Gastroesophageal sphincter (tissue), 4 donors: ENCODE results near the gene LIAS. TPM values are rescaled to one million over a fixed set of nuclear protein-coding genes. Genes with fewer than 3 reads are reported as not detected.

Experiments
- ATAC-seq: fragments of 150-250 bp; one replicate; pipeline ENCODE4 v1.9.1; 2016; ENCODE audit warnings: mild to moderate bottlenecking, moderate library complexity
- H3K27ac ChIP-seq, 4 donors: fragments of 200-600 bp; sonication (generic) in 3 of 4; 1 replicate in 3 of 4; 2 replicates in 1 of 4; pipeline ENCODE4 v1.5.1; 2016 to 2019
- H3K27me3 ChIP-seq: fragments of 200-600 bp; sonication (generic); one replicate; pipeline ENCODE4 v1.5.1; 2019
- H3K36me3 ChIP-seq, 2 donors: fragments of 200-600 bp; sonication (generic); one replicate each; pipeline ENCODE4 v1.5.1; 2019; ENCODE audit warnings: control low read depth in 1 of 2
- H3K4me1 ChIP-seq, 3 donors: fragments of 200-600 bp; sonication (generic); 1 replicate in 2 of 3; 2 replicates in 1 of 3; pipeline ENCODE4 v1.5.1; 2016 to 2019; ENCODE audit warnings: control low read depth in 2 of 3
- H3K4me3 ChIP-seq, 2 donors: fragments of 200-600 bp; sonication (generic); one replicate each; pipeline ENCODE4 v1.5.1; 2019; ENCODE audit warnings: mild to moderate bottlenecking in 1 of 2, moderate library complexity in 1 of 2
- H3K9me3 ChIP-seq, 3 donors: fragments of 200-600 bp; sonication (generic); one replicate each; pipeline ENCODE4 v1.5.1; 2017 to 2019; ENCODE audit warnings: control low read depth in 2 of 3
- CTCF ChIP-seq, 4 experiments: fragments of 200-600 bp in 2 of 4; fragments of 450-650 bp in 2 of 4; sonication (generic) in 1 of 4; IDR thresholded peaks; one replicate each; pipeline ENCODE4 v1.5.1; 2017 to 2019; ENCODE audit warnings: antibody characterized with exemption in 4 of 4, mild to moderate bottlenecking in 2 of 4, moderate library complexity in 2 of 4
- EP300 ChIP-seq: sonication (generic); formaldehyde crosslinking; IDR thresholded peaks from one replicate; pipeline ENCODE4 v1.6.1; 2017; ENCODE audit warnings: antibody characterized with exemption, mild to moderate bottlenecking
- POLR2A ChIP-seq, 2 donors: fragments of 450-650 bp; IDR thresholded peaks; one replicate each; pipeline ENCODE4 v1.6.1; 2017; ENCODE audit warnings: antibody characterized with exemption in 2 of 2, mild to moderate bottlenecking in 2 of 2, moderate library complexity in 1 of 2
- POLR2AphosphoS5 ChIP-seq: sonication (generic); formaldehyde crosslinking; IDR thresholded peaks from one replicate; pipeline ENCODE4 v1.6.1; 2017; ENCODE audit warnings: antibody characterized with exemption
- WGBS, 2 donors: methylation state at CpG; one replicate each; pipeline ENCODE4 v1.1.5; 2018; ENCODE audit warnings: low coverage in 1 of 2; 5-methylcytosine and 5-hydroxymethylcytosine counted together
- total RNA-seq, 4 donors: library from RNA; depleted of rRNA; stranded (reverse); fragments of >200 nt; gene quantifications; one replicate each; pipeline ENCODE4 v1.1.0, GENCODE V29; 2016

The LIAS gene
- total RNA-seq, 4 donors from 2014 or later = 7.8 to 16.8 (median 9.9) TPM

GRCh38 chr4:39476187-39476895, 17.5 kb downstream of the LIAS start:
- H3K4me1 ChIP-seq = no peaks in the 10 kb centered on the region
- ATAC-seq = no peak
- H3K9me3 ChIP-seq = no peaks in the 10 kb centered on the region
- no peak for TF ChIP-seq EP300
- no peak for TF ChIP-seq CTCF (IDR thresholded peaks at IDR 0.05)
- TF ChIP-seq POLR2A (IDR thresholded peaks at IDR 0.05) = no peak
- TF ChIP-seq POLR2AphosphoS5 = no peak
- 73 to 76% methylated on average over 3 to 5 of the region's 5 CpGs for WGBS, 2 donors
- H3K27me3 ChIP-seq = no peaks in the 10 kb centered on the region
- H3K27ac ChIP-seq = no peak overlapping the region
- no peak overlapping the region for H3K4me3 ChIP-seq
- peaks cover 0 to 56% of the 10 kb centered on the region in 2 donors for H3K36me3 ChIP-seq

GRCh38 chr4:39480251-39480650, 21.4 kb downstream of the LIAS start:
- Histone ChIP-seq H3K36me3 (peaks cover 0 to 20% of the 10 kb centered on the region in 2 donors), H3K4me1 (no peaks in the 10 kb centered on the region), H3K27me3 (no peaks in the 10 kb centered on the region), H3K27ac (no peak overlapping the region), H3K9me3 (no peaks in the 10 kb centered on the region), H3K4me3 (no peak overlapping the region)
- TF ChIP-seq POLR2AphosphoS5 = no peak
- no peak for TF ChIP-seq CTCF (IDR thresholded peaks at IDR 0.05)
- TF ChIP-seq POLR2A (IDR thresholded peaks at IDR 0.05) = no peak
- no peak for TF ChIP-seq EP300
- no peak for ATAC-seq
- WGBS, 2 donors = 94 to 100% methylated on average over 1 to 15 of the region's 27 CpGs

GRCh38 chr4:39480902-39481695, 22.2 kb downstream of the LIAS start:
- Histone ChIP-seq H3K27me3 (no peaks in the 10 kb centered on the region), H3K9me3 (no peaks in the 10 kb centered on the region), H3K4me3 (no peak overlapping the region), H3K27ac (no peak overlapping the region), H3K36me3 (peaks cover 0 to 20% of the 10 kb centered on the region in 2 donors), H3K4me1 (no peaks in the 10 kb centered on the region)
- TF ChIP-seq EP300 (no peak), CTCF (IDR thresholded peaks at IDR 0.05) (no peak), POLR2AphosphoS5 (no peak), POLR2A (IDR thresholded peaks at IDR 0.05) (no peak)
- 86 to 89% methylated on average over 7 to 8 of the region's 21 CpGs for WGBS, 2 donors
- ATAC-seq = no peak

- Histone ChIP-seq H3K27ac (no peak overlapping the region), H3K4me3 (no peak overlapping the region), H3K36me3 (no peaks in the 10 kb centered on the region), H3K4me1 (no peaks in the 10 kb centered on the region), H3K9me3 (no peaks in the 10 kb centered on the region), H3K27me3 (no peaks in the 10 kb centered on the region)
- no peak for TF ChIP-seq POLR2A (IDR thresholded peaks at IDR 0.05)
- no peak for TF ChIP-seq EP300
- no peak for TF ChIP-seq POLR2AphosphoS5
- no peak for TF ChIP-seq CTCF (IDR thresholded peaks at IDR 0.05)
- WGBS, 2 donors = 64 to 69% methylated on average over 3 of the region's 6 CpGs
- no peak for ATAC-seq
Observed at GRCh38 chr4:39484582-39485272, 25.9 kb downstream of the LIAS start.
